SK-N-SH (cell line): Measurements from ENCODE around the gene CKB. TPM values are rescaled to one million over a fixed set of nuclear protein-coding genes. Genes with fewer than 3 reads are reported as not detected.

Source experiments
- CTCF ChIA-PET: fragments of 300-600, 350-600 bp; formaldehyde crosslinking; extraction: SDS; loops from one replicate; lab custom pipeline; 2021; lab: Yijun Ruan, JAX
- POLR2A ChIA-PET: fragments of 350-600 bp; sonication (Branson Sonifier 250); formaldehyde crosslinking; extraction: SDS; loops from one replicate; lab custom pipeline; 2020; ENCODE audit warnings: antibody characterized with exemption, inconsistent platforms; lab: Yijun Ruan, JAX
- DNase-seq: peaks from one replicate; pipeline ENCODE4 v3.0.0; 2012
- H2AFZ ChIP-seq: fragments of 200-600 bp; sonication (generic); 2 replicates; pipeline ENCODE4 v1.8.1; 2016; ENCODE audit warnings: antibody characterized with exemption, mild to moderate bottlenecking, low read depth
- H3F3A ChIP-seq: fragments of 200-600 bp; sonication (generic); replicated peaks from 2 replicates; pipeline ENCODE3; 2016; ENCODE audit warnings: antibody characterized with exemption, mild to moderate bottlenecking; ENCODE audit not compliant: insufficient read depth
- H3K27ac ChIP-seq, 2 experiments: fragments of 200-500 bp in 1 of 2; fragments of 200-600 bp in 1 of 2; sonication (Bioruptor generic) in 1 of 2; sonication (generic), shearing (Covaris generic) in 1 of 2; 2 replicates each; pipeline versions ENCODE4 v1.5.1 to v1.6.1; 2014 to 2016; ENCODE audit warnings: low read depth in 2 of 2, inconsistent platforms in 1 of 2, low read length in 1 of 2, mild to moderate bottlenecking in 1 of 2, mixed read lengths in 1 of 2
- H3K27me3 ChIP-seq: fragments of 200-600 bp; sonication (generic), shearing (Covaris generic); 2 replicates; pipeline ENCODE4 v1.6.1; 2016; ENCODE audit warnings: mixed run types; ENCODE audit not compliant: insufficient read depth
- H3K36me3 ChIP-seq, 2 experiments: fragments of 200-500 bp in 1 of 2; fragments of 200-600 bp in 1 of 2; sonication (Bioruptor generic) in 1 of 2; sonication (generic) in 1 of 2; replicated peaks in 1 of 2; 2 replicates each; pipeline versions ENCODE3 to v1.5.1; 2014 to 2016; ENCODE audit warnings: low read length in 1 of 2, mild to moderate bottlenecking in 1 of 2; ENCODE audit not compliant: insufficient read depth in 2 of 2, control insufficient read depth in 1 of 2
- H3K4me1 ChIP-seq, 2 experiments: fragments of 200-500 bp in 1 of 2; fragments of 200-600 bp in 1 of 2; sonication (Bioruptor generic) in 1 of 2; sonication (generic), shearing (Covaris generic) in 1 of 2; 2 replicates each; pipeline versions ENCODE4 v1.5.1 to v1.6.1; 2014 to 2016; ENCODE audit warnings: low read depth in 1 of 2, low read length in 1 of 2, mixed run types in 1 of 2; ENCODE audit not compliant: insufficient read depth in 2 of 2, control insufficient read depth in 1 of 2
- H3K4me2 ChIP-seq: fragments of 200-600 bp; sonication (generic), shearing (Covaris generic); 2 replicates; pipeline ENCODE4 v1.6.1; 2017; ENCODE audit warnings: mixed run types
- H3K4me3 ChIP-seq, 2 experiments: fragments of 200-500 bp in 1 of 2; fragments of 200-600 bp in 1 of 2; sonication (Bioruptor generic) in 1 of 2; sonication (generic), shearing (Covaris generic) in 1 of 2; 2 replicates each; pipeline versions ENCODE4 v1.5.1 to v1.8.1; 2014 to 2016; ENCODE audit warnings: low read depth in 2 of 2, inconsistent platforms in 1 of 2, low read length in 1 of 2, mild to moderate bottlenecking in 1 of 2, mixed read lengths in 1 of 2, moderate library complexity in 1 of 2
- H3K79me2 ChIP-seq: fragments of 200-600 bp; sonication (generic); 2 replicates; pipeline ENCODE4 v1.8.1; 2017; ENCODE audit warnings: mild to moderate bottlenecking; ENCODE audit not compliant: insufficient read depth
- H3K9ac ChIP-seq: fragments of 200-600 bp; sonication (generic); 2 replicates; pipeline ENCODE4 v1.6.1; 2017; ENCODE audit warnings: mixed run types
- H3K9me2 ChIP-seq: fragments of 200-600 bp; sonication (generic); 2 replicates; pipeline ENCODE4 v1.6.1; 2017; ENCODE audit warnings: mixed run types
- H3K9me3 ChIP-seq: fragments of 200-600 bp; sonication (generic); 2 replicates; pipeline ENCODE4 v1.6.1; 2017; ENCODE audit warnings: mixed run types, mild to moderate bottlenecking, moderate library complexity
- H4K20me1 ChIP-seq: fragments of 200-600 bp; sonication (generic); 2 replicates; pipeline ENCODE4 v1.6.1; 2017; ENCODE audit warnings: mild to moderate bottlenecking, mixed run types; ENCODE audit not compliant: insufficient read depth
- CHD2 ChIP-seq: fragments of 150-350 bp; IDR thresholded peaks from 2 replicates; pipeline ENCODE4 v1.6.1; 2018; ENCODE audit warnings: low read length; ENCODE audit not compliant: partially characterized antibody
- EZH2phosphoT487 ChIP-seq: fragments of 200-600 bp; sonication (generic); IDR thresholded peaks from 2 replicates; pipeline ENCODE4 v1.6.1; 2017; ENCODE audit warnings: low read depth, mixed run types, mild to moderate bottlenecking, antibody characterized with exemption, moderate library complexity, borderline replicate concordance
- GATA2 ChIP-seq: sonication (generic); formaldehyde crosslinking; IDR thresholded peaks from 2 replicates; pipeline ENCODE4 v1.5.0; 2020; ENCODE audit warnings: mild to moderate bottlenecking, missing genetic modification reagents
- MXI1 ChIP-seq: IDR thresholded peaks from 2 replicates; pipeline ENCODE4 v1.6.1; 2012; ENCODE audit warnings: mild to moderate bottlenecking, low read depth, low read length, improper control_type of control experiment
- PBX3 ChIP-seq: IDR thresholded peaks from 2 replicates; pipeline ENCODE4; 2012
- RAD21 ChIP-seq: IDR thresholded peaks from 2 replicates; pipeline ENCODE4 v1.6.1; 2012; ENCODE audit warnings: mild to moderate bottlenecking, low read length
- SIN3A ChIP-seq: IDR thresholded peaks from 2 replicates; pipeline ENCODE4 v1.6.1; 2012; ENCODE audit warnings: low read depth, mild to moderate bottlenecking, low read length, moderate library complexity, borderline replicate concordance
- ZBTB33 ChIP-seq: IDR thresholded peaks from 2 replicates; pipeline ENCODE4 v1.4.0; 2012; ENCODE audit warnings: low read depth, borderline replicate concordance
- WGBS: methylation state at CpG from one replicate; pipeline ENCODE4 v1.1.6; 2017; ENCODE audit warnings: low lambda C conversion rate; 5-methylcytosine and 5-hydroxymethylcytosine counted together
- polyA plus RNA-seq, 3 experiments: library from polyadenylated mRNA; depleted of rRNA; stranded (reverse); fragments of >200 nt; gene quantifications; 2 replicates each; pipeline ENCODE4 v1.2.3, GENCODE V29; 2012
- TF ChIP-seq, protein P1 (sequence below): IDR thresholded peaks from 2 replicates; pipeline ENCODE4 v1.4.0; 2012; ENCODE audit warnings: low read depth, borderline replicate concordance
- TF ChIP-seq, protein P2 (sequence below): IDR thresholded peaks from 2 replicates; pipeline ENCODE4 v1.6.1; 2012; ENCODE audit warnings: mild to moderate bottlenecking, low read depth, low read length, moderate library complexity

The CKB gene
- polyA plus RNA-seq, 1 of the 3 experiments (the other 2 are of a cell fraction): 53.0 TPM

DNA sequence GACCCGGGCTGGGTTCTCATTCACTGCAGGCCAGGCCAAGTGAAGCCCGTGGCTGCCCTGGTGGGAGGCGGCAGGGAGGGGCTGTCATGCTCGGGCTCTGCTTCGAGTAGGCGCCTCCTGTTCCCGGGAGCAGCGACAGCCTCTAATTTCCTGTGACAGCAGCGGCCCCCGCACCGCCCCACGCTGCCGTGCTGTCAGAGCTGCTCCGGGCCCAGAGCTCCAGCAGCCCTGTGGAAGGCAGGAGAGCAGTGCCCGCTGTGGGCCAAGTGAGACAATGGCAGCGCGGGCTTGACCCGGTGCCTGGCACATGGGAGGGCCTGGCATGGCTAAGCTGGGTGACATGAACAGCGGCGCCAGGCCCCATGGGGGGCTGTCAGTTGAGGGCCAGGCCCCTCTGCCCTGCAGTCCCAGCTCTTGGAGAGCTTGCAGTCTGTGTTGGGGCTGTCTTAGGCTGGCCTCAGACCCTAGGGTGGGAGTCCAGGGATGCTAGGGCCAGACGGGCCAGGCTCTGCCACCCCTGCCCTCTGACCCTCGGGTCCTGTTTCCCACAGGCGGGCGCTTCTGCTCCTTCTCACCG is 11.5 kb upstream of the CKB start:
- Histone ChIP-seq H2AFZ (no peak overlapping the region), H3K27me3 (no peaks in the 10 kb centered on the region), H3F3A (no peaks in the 10 kb centered on the region), H3K27ac (no peak overlapping the region), H3K4me1 (peaks cover 0 to 24% of the 10 kb centered on the region in 2 experiments; a peak in 1 of 4 replicates), H3K9me3 (no peaks in the 10 kb centered on the region), H3K9ac (no peak overlapping the region), H3K79me2 (peaks cover 33% of the 10 kb centered on the region), H3K9me2 (no peaks in the 10 kb centered on the region), H4K20me1 (peaks cover 9% of the 10 kb centered on the region; the same call in 1 of the 2 replicates), H3K4me2 (no peak overlapping the region), H3K4me3 (no peak overlapping the region), H3K36me3 (peaks cover 0 to 32% of the 10 kb centered on the region in 2 experiments)
- POLR2A ChIA-PET: no interaction called here
- DNase-seq: no peak
- 99% methylated on average over 11 of the region's 25 CpGs for WGBS
- CTCF ChIA-PET: interaction anchor here (1.2 to 8.5 kb wide), 4 partner anchors 12 to 34 kb away, joined by 4 to 52 read pairs (median 6); partner anchors contain the start of gene CKB
- TF ChIP-seq SIN3A: no peak
- TF ChIP-seq EZH2phosphoT487: no peak
- TF ChIP-seq, protein P1, sequence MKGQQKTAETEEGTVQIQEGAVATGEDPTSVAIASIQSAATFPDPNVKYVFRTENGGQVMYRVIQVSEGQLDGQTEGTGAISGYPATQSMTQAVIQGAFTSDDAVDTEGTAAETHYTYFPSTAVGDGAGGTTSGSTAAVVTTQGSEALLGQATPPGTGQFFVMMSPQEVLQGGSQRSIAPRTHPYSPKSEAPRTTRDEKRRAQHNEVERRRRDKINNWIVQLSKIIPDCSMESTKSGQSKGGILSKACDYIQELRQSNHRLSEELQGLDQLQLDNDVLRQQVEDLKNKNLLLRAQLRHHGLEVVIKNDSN: no peak
- TF ChIP-seq, protein P2, sequence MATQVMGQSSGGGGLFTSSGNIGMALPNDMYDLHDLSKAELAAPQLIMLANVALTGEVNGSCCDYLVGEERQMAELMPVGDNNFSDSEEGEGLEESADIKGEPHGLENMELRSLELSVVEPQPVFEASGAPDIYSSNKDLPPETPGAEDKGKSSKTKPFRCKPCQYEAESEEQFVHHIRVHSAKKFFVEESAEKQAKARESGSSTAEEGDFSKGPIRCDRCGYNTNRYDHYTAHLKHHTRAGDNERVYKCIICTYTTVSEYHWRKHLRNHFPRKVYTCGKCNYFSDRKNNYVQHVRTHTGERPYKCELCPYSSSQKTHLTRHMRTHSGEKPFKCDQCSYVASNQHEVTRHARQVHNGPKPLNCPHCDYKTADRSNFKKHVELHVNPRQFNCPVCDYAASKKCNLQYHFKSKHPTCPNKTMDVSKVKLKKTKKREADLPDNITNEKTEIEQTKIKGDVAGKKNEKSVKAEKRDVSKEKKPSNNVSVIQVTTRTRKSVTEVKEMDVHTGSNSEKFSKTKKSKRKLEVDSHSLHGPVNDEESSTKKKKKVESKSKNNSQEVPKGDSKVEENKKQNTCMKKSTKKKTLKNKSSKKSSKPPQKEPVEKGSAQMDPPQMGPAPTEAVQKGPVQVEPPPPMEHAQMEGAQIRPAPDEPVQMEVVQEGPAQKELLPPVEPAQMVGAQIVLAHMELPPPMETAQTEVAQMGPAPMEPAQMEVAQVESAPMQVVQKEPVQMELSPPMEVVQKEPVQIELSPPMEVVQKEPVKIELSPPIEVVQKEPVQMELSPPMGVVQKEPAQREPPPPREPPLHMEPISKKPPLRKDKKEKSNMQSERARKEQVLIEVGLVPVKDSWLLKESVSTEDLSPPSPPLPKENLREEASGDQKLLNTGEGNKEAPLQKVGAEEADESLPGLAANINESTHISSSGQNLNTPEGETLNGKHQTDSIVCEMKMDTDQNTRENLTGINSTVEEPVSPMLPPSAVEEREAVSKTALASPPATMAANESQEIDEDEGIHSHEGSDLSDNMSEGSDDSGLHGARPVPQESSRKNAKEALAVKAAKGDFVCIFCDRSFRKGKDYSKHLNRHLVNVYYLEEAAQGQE: no peak

- H3K9me3 ChIP-seq: no peaks in the 10 kb centered on the region
- no peak for DNase-seq
- CTCF ChIA-PET: interaction anchor here (1.2 to 8.5 kb wide), 4 partner anchors 12 to 33 kb away, joined by 4 to 52 read pairs (median 6); partner anchors contain the start of gene CKB
- H3K79me2 ChIP-seq: peaks cover 36% of the 10 kb centered on the region
- WGBS: 95% methylated on average over 12 of the region's 23 CpGs
- H3K4me2 ChIP-seq: no peak overlapping the region
- no peaks in the 10 kb centered on the region for H3K9me2 ChIP-seq
- H3F3A ChIP-seq: peaks cover under 1% of the 10 kb centered on the region
- peaks cover 9% of the 10 kb centered on the region; the same call in 1 of the 2 replicates for H4K20me1 ChIP-seq
- POLR2A ChIA-PET: interaction anchor here (1.3 kb wide), 1 partner anchor 11 kb away, joined by 5 read pairs; the partner anchor contains the start of gene CKB
- no peak overlapping the region for H3K4me3 ChIP-seq
- H3K9ac ChIP-seq: no peak overlapping the region
- H3K27ac ChIP-seq: no peak overlapping the region
- H3K36me3 ChIP-seq: peaks cover 0 to 32% of the 10 kb centered on the region in 2 experiments
- no peaks in the 10 kb centered on the region for H3K27me3 ChIP-seq
- H2AFZ ChIP-seq: no peak overlapping the region
- H3K4me1 ChIP-seq: peaks cover 2 to 20% of the 10 kb centered on the region in 2 experiments; a peak in 1 of 4 replicates
- TF ChIP-seq, protein P2: no peak
- TF ChIP-seq MXI1: no peak
- no peak for TF ChIP-seq CHD2
- TF ChIP-seq PBX3: no peak
- no peak for TF ChIP-seq SIN3A
- no peak for TF ChIP-seq GATA2 (CRISPR knock-in tag)
- TF ChIP-seq ZBTB33: no peak
- TF ChIP-seq RAD21: no peak
Measured at GRCh38 chr14:103533137-103533998, 10.7 kb upstream of the CKB start.
